ENCODE measurements around the gene CDX2.

GRCh38 chr13:27956576-27957300 lies 12.4 kb downstream of the CDX2 start:
- TF ChIP-seq POLR2A (IDR thresholded peaks at IDR 0.05) (no peak), CTCF (IDR thresholded peaks at IDR 0.05 in 4 of 5, conservative IDR thresholded peaks at IDR 0.05 in 1 of 5) (no peak)
